Small intestine (tissue), 7 donors: Measurements from ENCODE around the gene ARAP1. TPM values are rescaled to one million over a fixed set of nuclear protein-coding genes. Genes with fewer than 3 reads are reported as not detected.
A peak's percentile ranks its signal among the peaks of the same experiment; 100 is the strongest.

Experiments used
- DNase-seq, 2 donors: peaks; one replicate each; pipeline versions ENCODE4 v3.0.0 to v3.0.0-alpha.2; 2013
- FAIRE-seq: peaks from 2 replicates; lab custom pipeline; 2012; peaks lifted over from hg19 to GRCh38; lab: Jason Lieb, UNC
- H3K27ac ChIP-seq, 3 donors: one replicate each; pipeline ENCODE4 v1.5.1; 2013; ENCODE audit warnings: low read length in 2 of 3, mild to moderate bottlenecking in 2 of 3, control low read depth in 1 of 3, inconsistent platforms in 1 of 3, low read depth in 1 of 3, moderate library complexity in 1 of 3
- H3K27me3 ChIP-seq, 3 donors: one replicate each; pipeline ENCODE4 v1.6.1; 2013; ENCODE audit warnings: low read length in 3 of 3, inconsistent platforms in 1 of 3; ENCODE audit not compliant: control insufficient read depth in 3 of 3, insufficient read depth in 3 of 3
- H3K36me3 ChIP-seq, 3 donors: one replicate each; pipeline ENCODE4 v1.6.1; 2013; ENCODE audit warnings: low read length in 3 of 3, inconsistent platforms in 1 of 3, low read depth in 1 of 3, mild to moderate bottlenecking in 1 of 3, moderate library complexity in 1 of 3; ENCODE audit not compliant: control insufficient read depth in 3 of 3, insufficient read depth in 2 of 3
- H3K4me1 ChIP-seq, 3 donors: one replicate each; pipeline ENCODE4 v1.6.1; 2013; ENCODE audit warnings: low read length in 2 of 3, inconsistent platforms in 1 of 3, low read depth in 1 of 3, mild to moderate bottlenecking in 1 of 3, moderate library complexity in 1 of 3; ENCODE audit not compliant: control insufficient read depth in 3 of 3, insufficient read depth in 2 of 3
- H3K4me3 ChIP-seq, 3 donors: one replicate each; pipeline ENCODE4 v1.5.1; 2013; ENCODE audit warnings: low read length in 3 of 3, control low read depth in 1 of 3, inconsistent platforms in 1 of 3, low read depth in 1 of 3, mild to moderate bottlenecking in 1 of 3, moderate library complexity in 1 of 3
- H3K9me3 ChIP-seq, 2 donors: one replicate each; pipeline ENCODE4 v1.6.1; 2013; ENCODE audit warnings: low read depth in 1 of 2, low read length in 1 of 2; ENCODE audit not compliant: control insufficient read depth in 2 of 2, insufficient read depth in 1 of 2
- WGBS, 3 donors: extraction: QIAGEN DNeasy Blood & Tissue Kit; methylation state at CpG; one replicate each; pipeline ENCODE4 v1.1.7; 2013; 5-methylcytosine and 5-hydroxymethylcytosine counted together
- polyA plus RNA-seq, 4 donors: library from polyadenylated mRNA; stranded (reverse) in 3 of 4; unstranded in 1 of 4; fragments of 200-250 nt in 3 of 4; fragments of 120-200 nt in 1 of 4; gene quantifications; one replicate each; pipeline versions ENCODE4 v1.2.1 to v1.2.3, GENCODE V29; 2013
- donor health status: healthy with polysubstance abuse.
- donor health status: control.
- donor health status: control.
- donor health status: Bipolar disorder and iron deficiency.
- donor health status: healthy.

ARAP1 gene
- polyA plus RNA-seq, 4 donors: 42.2 to 70.9 (median 53.2) TPM

DNA sequence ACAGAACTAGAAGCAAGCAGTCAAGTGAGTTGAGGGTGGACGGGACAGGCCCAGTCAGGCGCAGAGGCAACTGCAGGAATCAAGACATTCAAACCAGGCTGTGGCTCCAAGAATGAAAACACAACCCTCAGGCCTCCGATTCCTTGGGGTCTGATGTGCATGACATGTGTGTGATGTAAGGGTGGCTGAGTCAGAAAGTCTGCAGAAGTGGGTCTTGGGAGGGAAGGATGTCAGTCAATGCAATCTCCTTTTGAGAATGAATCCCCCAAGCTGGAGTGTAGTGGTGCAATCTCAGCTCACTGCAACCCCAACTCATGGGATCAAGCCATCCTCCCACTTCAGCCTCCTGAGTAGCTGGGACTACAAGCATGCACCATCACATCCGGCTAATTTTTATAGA lies 62.0 kb downstream of the ARAP1 start:
- Histone ChIP-seq H3K4me3 (no peak overlapping the region), H3K4me1 (no peaks in the 10 kb centered on the region), H3K27me3 (no peaks in the 10 kb centered on the region), H3K9me3 (no peaks in the 10 kb centered on the region), H3K27ac (no peak overlapping the region), H3K36me3 (peaks cover 24 to 99% (median 40%) of the 10 kb centered on the region in 3 donors)
- 92 to 99% (median 92%) methylated on average over 4 of the region's 4 CpGs for WGBS, 3 donors
- no peak for DNase-seq
- no peak for FAIRE-seq

DNA sequence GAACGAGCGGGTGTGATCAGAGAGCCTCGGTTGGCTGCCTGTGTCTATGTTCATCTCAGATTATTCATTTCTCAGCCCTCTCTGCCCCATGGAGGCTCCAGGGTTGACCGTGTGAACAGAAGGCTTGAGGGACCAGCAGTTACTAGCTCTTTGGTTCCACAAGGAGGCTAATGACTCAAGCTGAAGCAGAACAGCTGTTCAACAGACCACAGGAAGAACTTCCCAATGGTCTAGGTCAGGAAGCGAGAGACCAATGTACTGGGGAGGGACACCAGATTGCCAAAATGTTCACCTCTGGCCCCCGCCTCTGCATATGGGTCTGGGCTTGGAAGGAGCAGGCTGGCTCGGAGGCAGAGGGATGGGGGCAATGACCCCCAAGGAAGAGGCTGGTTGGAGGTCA lies 63.3 kb downstream of the ARAP1 start:
- FAIRE-seq (no peak), DNase-seq (no peak)
- WGBS, 3 donors: 90 to 97% (median 90%) methylated on average over 7 of the region's 7 CpGs
- peaks cover 24 to 99% (median 35%) of the 10 kb centered on the region in 3 donors for H3K36me3 ChIP-seq
- H3K4me3 ChIP-seq: no peak overlapping the region
- H3K9me3 ChIP-seq: no peaks in the 10 kb centered on the region
- H3K27me3 ChIP-seq: no peaks in the 10 kb centered on the region
- H3K4me1 ChIP-seq: no peaks in the 10 kb centered on the region
- H3K27ac ChIP-seq: no peak overlapping the region

DNA sequence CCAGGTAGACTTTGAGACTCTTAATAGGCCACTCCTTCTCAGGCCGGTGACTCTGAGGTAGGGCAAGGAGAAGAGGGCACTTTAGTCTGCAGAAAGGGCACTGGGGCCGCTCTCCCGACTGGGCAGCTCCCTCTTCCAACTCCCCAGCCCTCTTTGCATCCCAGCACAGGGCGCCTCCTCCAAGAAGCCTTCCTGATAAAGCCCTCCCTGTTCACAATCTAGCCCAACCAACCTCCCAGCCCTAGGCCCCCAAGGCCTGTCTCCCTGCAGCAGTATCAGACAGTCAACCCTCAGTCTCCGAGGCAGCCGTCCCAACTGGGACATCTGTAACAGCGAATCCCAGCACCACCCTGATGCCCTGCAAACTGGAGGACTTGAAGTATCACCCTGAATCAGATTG lies 63.7 kb downstream of the ARAP1 start:
- Histone ChIP-seq H3K27ac (no peak overlapping the region), H3K36me3 (peaks cover 21 to 99% (median 31%) of the 10 kb centered on the region in 3 donors), H3K27me3 (no peaks in the 10 kb centered on the region), H3K9me3 (no peaks in the 10 kb centered on the region), H3K4me3 (no peak overlapping the region), H3K4me1 (no peaks in the 10 kb centered on the region)
- no peak for DNase-seq
- WGBS, 3 donors: 85 to 89% (median 89%) methylated on average over 7 of the region's 7 CpGs
- FAIRE-seq: no peak

DNA sequence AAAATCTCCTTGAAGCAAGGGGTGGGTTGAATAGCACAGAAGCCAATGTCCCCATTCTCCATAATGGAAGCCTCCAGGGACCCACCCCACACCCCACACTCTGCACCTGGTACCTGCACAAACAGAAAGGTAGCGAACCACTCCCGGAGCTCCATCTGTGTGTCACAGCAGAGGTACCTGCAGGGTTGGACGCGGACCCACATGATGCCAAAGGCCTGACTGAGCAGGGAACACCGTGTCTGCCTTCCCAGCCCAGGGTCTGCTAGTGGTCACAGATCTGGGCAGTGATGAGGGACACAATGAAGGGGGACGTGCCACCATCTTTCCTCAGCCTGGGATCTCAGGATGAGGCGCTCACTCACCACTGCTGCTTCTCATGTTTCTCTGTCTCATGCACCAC lies 64.9 kb downstream of the ARAP1 start:
- H3K4me1 ChIP-seq: no peaks in the 10 kb centered on the region
- 91 to 93% (median 91%) methylated on average over 7 of the region's 7 CpGs for WGBS, 3 donors
- no peak for DNase-seq
- no peak for FAIRE-seq
- H3K4me3 ChIP-seq: no peak overlapping the region
- H3K36me3 ChIP-seq: peaks cover 13 to 98% (median 23%) of the 10 kb centered on the region in 3 donors
- no peak overlapping the region for H3K27ac ChIP-seq
- H3K27me3 ChIP-seq: no peaks in the 10 kb centered on the region
- no peaks in the 10 kb centered on the region for H3K9me3 ChIP-seq

DNA sequence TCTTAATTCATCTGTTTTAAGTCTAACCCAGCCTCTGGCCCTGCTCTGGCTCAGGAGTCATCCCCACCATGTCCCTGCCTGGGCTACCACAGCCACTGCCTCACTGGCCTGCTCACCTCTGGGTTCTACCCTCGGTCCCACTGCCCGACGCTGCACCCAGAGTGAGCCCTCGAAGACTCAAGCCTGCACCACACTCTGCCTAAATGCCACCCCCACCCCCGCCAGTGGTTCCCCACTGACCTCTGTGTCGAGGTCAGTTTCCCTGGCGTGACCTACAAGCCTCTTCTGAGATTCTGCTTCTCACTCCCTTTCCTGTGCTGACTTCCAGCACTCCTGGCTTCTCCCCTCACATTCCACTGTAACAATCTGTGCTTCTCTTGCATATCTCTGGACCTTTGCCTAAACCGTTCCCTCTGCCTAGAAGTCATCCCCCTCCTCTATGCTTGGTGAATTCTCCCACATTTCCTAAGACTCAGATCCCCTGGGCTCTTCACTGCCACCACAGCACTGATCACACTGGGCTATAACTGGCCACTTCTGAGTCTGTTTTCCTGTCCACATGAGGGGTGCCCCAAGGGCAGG lies 65.5 kb downstream of the ARAP1 start:
- peak overlapping the region in 2 of 3 donors; percentile 22 to 28 for H3K27ac ChIP-seq
- FAIRE-seq: no peak
- 74 to 86% (median 79%) methylated on average over 8 of the region's 8 CpGs for WGBS, 3 donors
- no peak overlapping the region for H3K4me3 ChIP-seq
- no peaks in the 10 kb centered on the region for H3K9me3 ChIP-seq
- no peaks in the 10 kb centered on the region for H3K4me1 ChIP-seq
- no peak for DNase-seq
- H3K27me3 ChIP-seq: no peaks in the 10 kb centered on the region
- H3K36me3 ChIP-seq: peaks cover 10 to 93% (median 17%) of the 10 kb centered on the region in 3 donors

DNA sequence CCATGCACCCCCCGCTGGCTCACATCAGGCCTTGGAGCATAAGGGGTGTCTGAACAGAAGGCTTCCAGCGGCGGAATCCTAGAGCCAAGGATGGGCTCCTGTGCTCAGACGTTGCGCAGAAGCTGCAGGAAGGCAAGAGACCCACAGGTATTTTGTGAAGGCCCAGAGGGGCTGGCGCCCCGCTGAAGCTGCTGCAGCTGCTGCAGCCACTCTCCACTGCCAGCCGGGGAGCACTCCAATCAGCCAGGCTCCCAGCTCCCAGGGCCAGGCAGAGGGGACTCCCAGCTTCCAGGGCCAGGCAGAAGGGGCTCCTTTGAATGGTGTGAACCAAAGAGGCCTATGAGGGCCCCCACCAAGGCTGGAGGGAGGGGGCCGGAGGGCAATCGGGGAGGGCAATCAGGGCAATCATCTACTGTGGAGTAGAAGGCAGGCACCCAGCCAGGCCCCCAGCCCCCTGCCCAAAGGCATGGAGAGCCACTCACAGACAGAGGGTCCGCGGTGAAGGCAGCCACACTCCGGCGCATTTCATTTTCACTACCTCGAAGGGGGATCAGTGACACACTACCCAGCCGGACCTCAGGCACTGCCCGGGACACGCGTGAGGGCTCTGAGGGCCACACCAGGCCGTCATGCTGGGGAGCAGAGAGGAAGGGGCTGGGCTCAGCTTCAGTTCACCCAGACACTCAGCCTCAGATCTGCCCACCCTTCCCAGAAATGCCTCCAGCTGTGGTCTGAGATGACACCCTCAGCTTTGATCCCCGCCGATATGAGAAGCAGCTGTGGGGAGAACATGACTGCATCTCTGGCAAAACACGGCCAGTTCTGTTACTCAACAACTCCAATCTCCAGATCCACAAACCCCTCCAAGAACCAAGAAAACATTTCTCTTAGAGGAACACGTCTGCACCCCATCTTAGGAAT lies 66.4 kb downstream of the ARAP1 start:
- Histone ChIP-seq H3K4me1 (no peaks in the 10 kb centered on the region), H3K4me3 (no peak overlapping the region), H3K9me3 (no peaks in the 10 kb centered on the region), H3K27ac (peak overlapping the region in 2 of 3 donors; percentile 22 to 41), H3K27me3 (no peaks in the 10 kb centered on the region), H3K36me3 (peaks cover 10 to 84% (median 14%) of the 10 kb centered on the region in 3 donors)
- DNase-seq (no peak), FAIRE-seq (no peak)
- 71 to 81% (median 81%) methylated on average over 22 to 24 of the region's 24 CpGs for WGBS, 3 donors

DNA sequence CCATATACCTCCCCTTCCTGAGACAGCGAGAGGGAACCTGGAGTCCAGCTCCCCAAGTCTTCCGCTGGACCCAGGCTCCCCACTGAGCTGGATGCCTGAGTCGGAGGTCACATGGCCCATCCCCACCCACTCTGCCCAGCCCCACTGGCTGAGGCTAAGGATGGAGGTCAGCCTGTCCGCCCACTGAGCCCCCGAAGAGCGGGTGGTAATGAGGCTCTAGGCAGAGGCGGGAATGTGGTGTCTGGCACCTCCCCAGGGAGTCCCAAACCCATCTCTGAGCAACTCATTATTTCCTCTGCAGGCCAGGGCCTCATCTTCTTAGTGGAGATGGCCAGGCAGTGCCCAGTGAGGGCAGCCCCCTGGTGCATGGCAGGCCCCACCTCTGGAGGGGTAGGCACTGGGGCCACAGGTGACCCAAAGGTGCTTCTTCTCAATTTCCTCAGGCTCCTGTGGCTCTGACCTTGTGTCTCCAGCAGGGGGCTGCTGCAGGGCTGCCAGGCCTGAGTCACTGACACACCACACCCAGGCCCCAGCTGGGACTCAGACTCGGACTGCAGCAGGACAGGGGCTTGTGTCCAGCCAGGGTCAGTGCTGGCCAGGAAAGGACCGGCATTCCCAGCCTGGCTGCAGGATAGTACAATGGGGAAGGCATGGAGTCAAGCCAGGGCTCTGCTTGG lies 67.8 kb downstream of the ARAP1 start:
- H3K4me1 ChIP-seq: no peaks in the 10 kb centered on the region
- 64 to 78% (median 66%) methylated on average over 9 of the region's 9 CpGs for WGBS, 3 donors
- H3K27ac ChIP-seq: no peak overlapping the region
- peaks cover 7 to 69% (median 7%) of the 10 kb centered on the region in 3 donors for H3K36me3 ChIP-seq
- DNase-seq: peak; percentile 52 to 55
- no peaks in the 10 kb centered on the region for H3K9me3 ChIP-seq
- peaks cover 0 to 6% (median 0%) of the 10 kb centered on the region in 3 donors for H3K27me3 ChIP-seq
- no peak overlapping the region for H3K4me3 ChIP-seq
- no peak for FAIRE-seq

DNA sequence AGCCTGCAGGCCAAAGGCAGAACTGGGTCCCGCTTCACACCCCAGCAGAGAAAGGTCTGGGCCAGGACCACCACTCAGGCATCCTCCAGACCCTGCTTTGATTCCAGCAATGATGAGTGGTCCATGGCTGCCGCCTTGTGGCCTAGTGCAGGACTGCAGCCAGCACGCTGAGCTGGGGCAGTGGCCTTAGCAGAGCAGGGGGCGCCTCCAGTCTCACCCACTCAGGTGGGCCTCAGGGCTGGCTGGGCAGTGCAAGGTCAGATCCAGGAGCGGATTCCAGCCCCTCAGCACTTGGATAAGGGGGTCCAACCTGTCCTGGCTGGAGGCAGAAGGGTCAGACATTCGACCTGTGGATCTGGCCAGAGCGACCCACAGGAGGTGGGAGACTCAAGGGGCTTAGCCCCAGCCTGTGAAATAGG lies 68.4 kb downstream of the ARAP1 start:
- Histone ChIP-seq H3K9me3 (no peaks in the 10 kb centered on the region), H3K27ac (no peak overlapping the region), H3K36me3 (peaks cover 4 to 63% (median 7%) of the 10 kb centered on the region in 3 donors), H3K27me3 (peaks cover 0 to 11% (median 0%) of the 10 kb centered on the region in 3 donors), H3K4me3 (no peak overlapping the region), H3K4me1 (no peaks in the 10 kb centered on the region)
- DNase-seq (peak; percentile 35 to 66), FAIRE-seq (no peak)
- WGBS, 3 donors: 55 to 60% (median 60%) methylated on average over 7 of the region's 7 CpGs
